Measurements from ENCODE around the gene ABHD16A.

- TF ChIP-seq POLR2A (IDR thresholded peaks at IDR 0.05; ENCODE audit: low read depth, low read length) (no peak), POLR2AphosphoS5 (IDR thresholded peaks at IDR 0.05; ENCODE audit: low read depth, low read length) (no peak)
These were observed 19.5 kb downstream of the ABHD16A start for GRCh38 chr6:31683591-31683990.

Data from GM12892 (cell line).